Tibial artery (tissue), 4 donors: ENCODE measurements around the gene PRKAG2.

Experiments used
- DNase-seq, 2 donors: peaks; one replicate each; pipeline ENCODE4 v3.0.0-alpha.2; 2019
- H3K27ac ChIP-seq, 2 donors: fragments of 200-600 bp; sonication (generic) in 1 of 2; 1 replicate in 1 of 2; 2 replicates in 1 of 2; pipeline ENCODE4 v1.5.1; 2018 to 2019; ENCODE audit warnings: mild to moderate bottlenecking in 1 of 2
- H3K27me3 ChIP-seq, 2 donors: fragments of 200-600 bp; sonication (generic) in 1 of 2; one replicate each; pipeline versions ENCODE4 v1.5.1 to v1.6.0; 2016 to 2019
- H3K36me3 ChIP-seq, 3 donors: fragments of 200-600 bp; sonication (generic) in 2 of 3; one replicate each; pipeline ENCODE4 v1.5.1; 2016 to 2019; ENCODE audit warnings: mild to moderate bottlenecking in 2 of 3
- H3K4me1 ChIP-seq, 4 donors: fragments of 200-600 bp; sonication (generic) in 2 of 4; 1 replicate in 3 of 4; 2 replicates in 1 of 4; pipeline ENCODE4 v1.5.1; 2016 to 2019
- H3K4me3 ChIP-seq, 2 donors: fragments of 200-600 bp; sonication (generic) in 1 of 2; 1 replicate in 1 of 2; 2 replicates in 1 of 2; pipeline ENCODE4 v1.5.1; 2018 to 2019; ENCODE audit warnings: mild to moderate bottlenecking in 2 of 2
- H3K9me3 ChIP-seq, 3 donors: fragments of 200-600 bp; sonication (generic) in 1 of 3; one replicate each; pipeline ENCODE4 v1.5.1; 2016 to 2019
- CTCF ChIP-seq, 2 experiments: fragments of 200-600 bp in 1 of 2; fragments of 450-650 bp in 1 of 2; IDR thresholded peaks; one replicate each; pipeline ENCODE4 v1.5.1; 2017 to 2019; ENCODE audit warnings: antibody characterized with exemption in 2 of 2, mild to moderate bottlenecking in 1 of 2, moderate library complexity in 1 of 2
- intact Hi-C: fragments of 100-400 bp; cut with DNase I; formaldehyde crosslinking; loops from one replicate; pipeline ENCODE4 v1.15.0; 2023; ENCODE audit warnings: low total_unique reads

The PRKAG2 gene

DNA sequence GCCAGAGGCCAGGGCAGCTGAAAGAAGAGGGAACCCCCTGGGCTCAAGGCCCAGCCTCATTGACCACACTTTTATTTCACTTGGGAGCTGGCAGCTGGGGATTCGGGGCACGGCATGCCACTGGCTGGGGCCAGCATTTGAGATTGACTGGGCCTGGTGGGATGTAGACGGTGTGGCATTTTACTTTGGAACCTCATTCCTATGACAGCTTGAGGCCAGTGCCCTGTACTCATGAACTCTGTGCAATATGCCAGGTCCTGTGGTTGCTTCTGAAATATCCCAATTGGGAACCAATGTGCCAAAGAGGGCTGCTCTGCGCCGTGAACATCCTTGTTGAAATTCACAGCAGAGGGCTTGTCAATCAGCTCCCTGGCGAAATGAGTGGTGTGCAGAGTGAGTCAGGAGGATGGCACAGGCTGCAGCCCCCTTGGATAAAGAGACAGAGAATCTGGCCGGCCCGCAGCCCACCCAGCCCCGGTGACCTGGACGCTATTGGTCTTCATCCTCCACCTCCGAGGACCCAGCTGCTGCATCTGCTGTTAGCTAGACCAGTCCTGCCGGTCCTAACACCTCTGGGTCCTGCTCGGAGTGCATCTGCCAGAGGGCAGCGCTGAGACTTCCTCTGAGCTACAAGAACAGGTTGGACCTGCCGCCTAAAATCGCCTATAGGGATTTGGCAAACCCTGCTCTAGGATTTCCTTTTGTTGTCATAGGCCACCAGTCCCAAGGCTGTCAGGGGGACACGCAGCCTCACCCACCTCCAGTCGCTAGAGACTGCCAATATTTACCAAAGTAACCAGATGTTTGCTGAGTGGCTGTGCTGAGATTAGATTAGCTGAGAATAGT is 58.0 kb downstream of the PRKAG2 start:
- Histone ChIP-seq H3K36me3 (no peaks in the 10 kb centered on the region), H3K4me3 (no peak overlapping the region), H3K4me1 (peaks cover 0 to 11% (median 0%) of the 10 kb centered on the region in 4 donors), H3K27ac (no peak overlapping the region), H3K27me3 (no peaks in the 10 kb centered on the region), H3K9me3 (no peaks in the 10 kb centered on the region)
- intact Hi-C loops: no loop called here
- DNase-seq: no peak
- TF ChIP-seq CTCF (IDR thresholded peaks at IDR 0.05): no peak

DNA sequence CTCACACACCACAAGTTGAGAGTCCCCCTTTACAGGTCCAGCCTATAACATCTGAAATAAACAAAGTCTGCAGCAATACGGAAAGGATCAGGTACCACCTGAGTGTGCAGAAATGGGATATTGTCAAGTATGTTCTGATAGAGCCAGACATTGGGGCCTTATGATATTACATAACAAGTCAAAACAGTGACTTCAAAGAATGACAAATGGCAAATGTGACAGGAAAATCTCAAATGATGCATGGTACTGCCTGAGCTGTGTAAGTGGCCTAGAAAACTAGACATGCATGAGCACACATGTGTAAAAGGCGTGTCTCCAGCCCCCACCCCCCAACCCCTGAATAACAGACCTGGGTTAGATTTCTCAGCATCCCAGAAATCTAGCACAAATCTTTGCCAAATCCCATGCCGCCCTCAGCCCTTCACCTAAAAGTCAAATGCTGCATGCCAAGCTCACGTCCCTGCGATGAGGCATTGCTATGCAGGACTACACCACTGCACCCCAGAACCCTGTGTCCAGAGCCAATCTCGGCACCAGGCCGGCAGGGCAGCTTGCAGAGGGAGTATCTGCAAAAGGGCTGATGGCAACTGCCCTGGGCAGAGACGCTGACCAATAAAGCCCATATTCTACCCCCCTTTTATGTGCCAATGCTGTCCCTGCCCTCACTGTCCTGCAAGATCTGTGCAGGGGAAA is 58.8 kb downstream of the PRKAG2 start:
- TF ChIP-seq CTCF (IDR thresholded peaks at IDR 0.05): no peak
- H3K4me1 ChIP-seq: peaks cover 0 to 11% (median 0%) of the 10 kb centered on the region in 4 donors
- H3K27me3 ChIP-seq: no peaks in the 10 kb centered on the region
- H3K4me3 ChIP-seq: no peak overlapping the region
- no peaks in the 10 kb centered on the region for H3K9me3 ChIP-seq
- H3K36me3 ChIP-seq: no peaks in the 10 kb centered on the region
- H3K27ac ChIP-seq: no peak overlapping the region
- no peak for DNase-seq
- intact Hi-C loops: no loop called here

DNA sequence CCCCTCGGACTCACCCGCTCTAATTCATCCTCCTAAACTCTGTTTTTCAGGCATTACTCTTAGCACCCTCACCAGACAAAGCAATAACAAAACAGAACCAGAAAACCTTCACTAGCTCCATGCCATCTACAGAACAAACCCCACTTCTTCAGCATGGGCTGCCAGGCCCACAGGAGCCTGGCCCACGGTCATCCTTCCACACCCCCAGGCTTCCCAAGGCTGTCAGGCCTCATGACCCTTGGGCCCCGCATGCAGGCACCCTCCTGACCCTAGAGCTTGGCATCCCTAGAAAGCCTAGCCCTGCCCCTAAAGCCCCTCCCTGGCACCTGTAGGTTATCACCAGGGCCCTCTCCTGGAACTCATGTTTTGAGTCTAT is 59.6 kb downstream of the PRKAG2 start:
- intact Hi-C loops: no loop called here
- TF ChIP-seq CTCF (IDR thresholded peaks at IDR 0.05): no peak
- H3K27ac ChIP-seq: no peak overlapping the region
- H3K9me3 ChIP-seq: no peaks in the 10 kb centered on the region
- DNase-seq: no peak
- H3K27me3 ChIP-seq: no peaks in the 10 kb centered on the region
- peaks cover 0 to 11% (median 0%) of the 10 kb centered on the region in 4 donors for H3K4me1 ChIP-seq
- no peak overlapping the region for H3K4me3 ChIP-seq
- no peaks in the 10 kb centered on the region for H3K36me3 ChIP-seq

- Histone ChIP-seq H3K4me1 (peaks cover 0 to 11% (median 0%) of the 10 kb centered on the region in 4 donors), H3K27ac (no peak overlapping the region), H3K36me3 (no peaks in the 10 kb centered on the region), H3K9me3 (no peaks in the 10 kb centered on the region), H3K27me3 (no peaks in the 10 kb centered on the region), H3K4me3 (no peak overlapping the region)
- no peak for TF ChIP-seq CTCF (IDR thresholded peaks at IDR 0.05)
- intact Hi-C loops: no loop called here
- no peak for DNase-seq
These were observed 60.2 kb downstream of the PRKAG2 start for GRCh38 chr7:151816562-151817314.

GRCh38 chr7:151815419-151815818 is 61.5 kb downstream of the PRKAG2 start:
- intact Hi-C loops: no loop called here
- no peak for DNase-seq
- Histone ChIP-seq H3K9me3 (no peaks in the 10 kb centered on the region), H3K36me3 (no peaks in the 10 kb centered on the region), H3K27ac (no peak overlapping the region), H3K4me3 (no peak overlapping the region), H3K4me1 (peaks cover 0 to 11% (median 0%) of the 10 kb centered on the region in 4 donors), H3K27me3 (no peaks in the 10 kb centered on the region)
- TF ChIP-seq CTCF (IDR thresholded peaks at IDR 0.05): no peak
